Skeletal muscle tissue (tissue), 4 donors: ENCODE results near the gene CELF1. TPM values are rescaled to one million over a fixed set of nuclear protein-coding genes. Genes with fewer than 3 reads are reported as not detected.
A peak's percentile ranks its signal among the peaks of the same experiment; 100 is the strongest.

Source experiments
- H3K27ac ChIP-seq: one replicate; pipeline ENCODE4 v1.7.0; 2013; ENCODE audit warnings: mild to moderate bottlenecking, low read depth, low read length, inconsistent platforms
- H3K27me3 ChIP-seq, 3 donors: one replicate each; pipeline ENCODE4 v1.7.0; 2013; ENCODE audit warnings: low read length in 3 of 3; ENCODE audit not compliant: control insufficient read depth in 3 of 3, insufficient read depth in 3 of 3
- H3K36me3 ChIP-seq, 3 donors: one replicate each; pipeline ENCODE4 v1.7.0; 2013; ENCODE audit warnings: low read length in 3 of 3; ENCODE audit not compliant: control insufficient read depth in 3 of 3, insufficient read depth in 3 of 3
- H3K4me1 ChIP-seq, 3 donors: one replicate each; pipeline ENCODE4 v1.7.0; 2013; ENCODE audit warnings: low read length in 3 of 3, mild to moderate bottlenecking in 3 of 3; ENCODE audit not compliant: control insufficient read depth in 3 of 3, insufficient read depth in 3 of 3
- H3K4me3 ChIP-seq, 3 donors: one replicate each; pipeline ENCODE4 v1.7.0; 2013; ENCODE audit warnings: low read length in 3 of 3
- H3K9ac ChIP-seq, 3 donors: one replicate each; pipeline ENCODE4 v1.7.0; 2013; ENCODE audit warnings: low read length in 3 of 3, mild to moderate bottlenecking in 3 of 3, moderate library complexity in 2 of 3, low read depth in 1 of 3
- H3K9me3 ChIP-seq, 3 donors: one replicate each; pipeline ENCODE4 v1.7.0; 2013; ENCODE audit warnings: low read length in 3 of 3; ENCODE audit not compliant: control insufficient read depth in 3 of 3
- total RNA-seq: library from RNA; depleted of rRNA; stranded (reverse); fragments of >200 nt; gene quantifications from one replicate; pipeline ENCODE4 v1.2.3, GENCODE V29; 2014
- donor health status: Osteomylitis.

The CELF1 gene
- total RNA-seq, 1 donor from 2014 or later: 74.6 TPM

DNA sequence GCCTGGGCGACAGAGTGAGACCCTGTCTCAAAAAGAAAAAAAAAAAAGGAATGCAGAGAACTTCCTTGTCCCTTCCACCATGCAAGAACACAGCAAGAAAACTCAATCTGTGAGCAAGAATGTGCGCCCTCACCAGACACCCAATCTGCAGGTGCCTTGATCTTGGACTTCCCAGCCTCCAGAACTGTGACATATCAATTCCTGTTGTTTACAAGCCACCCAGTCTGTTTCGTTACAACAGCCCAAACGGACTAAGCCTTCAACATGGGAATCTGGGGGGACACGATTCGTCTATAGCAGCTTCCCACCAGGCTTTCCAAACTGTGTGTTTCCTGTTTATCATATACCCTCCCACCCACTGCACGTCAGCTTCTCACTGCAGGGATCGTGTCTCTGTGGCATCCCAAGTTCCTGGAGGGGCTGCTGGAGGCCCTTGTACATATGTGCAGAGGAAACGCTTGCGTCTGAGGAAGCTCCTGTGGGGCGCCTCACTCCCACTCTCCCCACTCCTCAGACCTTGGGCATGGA is 115.7 kb downstream of the CELF1 start:
- no peaks in the 10 kb centered on the region for H3K9me3 ChIP-seq
- H3K4me3 ChIP-seq: no peak overlapping the region
- H3K9ac ChIP-seq: peak overlapping the region in 2 of 3 donors; percentile 50 to 61
- H3K36me3 ChIP-seq: peaks cover 0 to 5% (median 4%) of the 10 kb centered on the region in 3 donors
- peaks cover 12 to 15% (median 14%) of the 10 kb centered on the region in 3 donors for H3K4me1 ChIP-seq
- no peaks in the 10 kb centered on the region for H3K27me3 ChIP-seq
- no peak overlapping the region for H3K27ac ChIP-seq

DNA sequence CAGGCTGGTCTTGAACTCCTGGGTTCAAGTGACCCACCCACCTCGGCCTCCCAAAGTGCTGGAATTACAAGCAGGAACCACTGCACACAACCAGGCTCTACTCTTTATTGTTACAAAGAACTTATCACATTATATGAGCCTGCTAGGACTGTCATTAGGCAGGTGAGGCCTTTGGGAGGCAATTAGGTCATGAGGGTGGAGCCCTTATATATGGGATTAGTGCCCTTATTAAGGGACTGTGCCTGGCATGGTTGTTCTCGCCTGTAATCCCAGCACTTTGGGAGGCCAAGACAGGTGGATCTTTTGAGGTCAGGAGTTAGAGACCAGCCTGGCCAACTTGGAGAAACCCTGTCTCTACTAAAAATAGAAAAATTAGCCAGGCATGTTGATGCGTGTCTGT is 116.2 kb downstream of the CELF1 start:
- Histone ChIP-seq H3K27me3 (no peaks in the 10 kb centered on the region), H3K9ac (no peak overlapping the region), H3K9me3 (no peaks in the 10 kb centered on the region), H3K36me3 (peaks cover 0 to 4% (median 4%) of the 10 kb centered on the region in 3 donors), H3K4me1 (peaks cover 11 to 18% (median 16%) of the 10 kb centered on the region in 3 donors), H3K4me3 (no peak overlapping the region), H3K27ac (no peak overlapping the region)

DNA sequence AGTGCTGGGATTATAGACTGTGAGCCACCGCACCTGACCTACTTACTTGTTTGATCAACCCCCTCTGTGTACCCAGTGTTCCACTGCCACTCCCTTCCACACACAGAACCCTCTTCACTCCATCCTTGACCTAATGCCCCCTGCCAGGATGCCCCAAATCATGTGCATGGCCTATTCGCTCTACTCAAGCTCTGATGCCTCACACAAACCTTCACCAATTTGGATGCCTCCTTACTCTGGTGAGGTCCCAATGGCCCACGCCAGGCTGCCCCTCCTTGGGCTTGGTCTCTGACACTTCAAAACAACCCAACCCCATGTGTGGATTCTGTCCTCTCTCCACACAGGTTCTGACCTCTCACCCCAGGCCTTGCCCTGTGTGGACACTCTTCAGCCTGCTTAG is 117.2 kb downstream of the CELF1 start:
- Histone ChIP-seq H3K9ac (no peak overlapping the region), H3K4me3 (no peak overlapping the region), H3K9me3 (no peaks in the 10 kb centered on the region), H3K36me3 (no peaks in the 10 kb centered on the region), H3K4me1 (peaks cover 11 to 23% (median 20%) of the 10 kb centered on the region in 3 donors), H3K27me3 (no peaks in the 10 kb centered on the region), H3K27ac (no peak overlapping the region)

DNA sequence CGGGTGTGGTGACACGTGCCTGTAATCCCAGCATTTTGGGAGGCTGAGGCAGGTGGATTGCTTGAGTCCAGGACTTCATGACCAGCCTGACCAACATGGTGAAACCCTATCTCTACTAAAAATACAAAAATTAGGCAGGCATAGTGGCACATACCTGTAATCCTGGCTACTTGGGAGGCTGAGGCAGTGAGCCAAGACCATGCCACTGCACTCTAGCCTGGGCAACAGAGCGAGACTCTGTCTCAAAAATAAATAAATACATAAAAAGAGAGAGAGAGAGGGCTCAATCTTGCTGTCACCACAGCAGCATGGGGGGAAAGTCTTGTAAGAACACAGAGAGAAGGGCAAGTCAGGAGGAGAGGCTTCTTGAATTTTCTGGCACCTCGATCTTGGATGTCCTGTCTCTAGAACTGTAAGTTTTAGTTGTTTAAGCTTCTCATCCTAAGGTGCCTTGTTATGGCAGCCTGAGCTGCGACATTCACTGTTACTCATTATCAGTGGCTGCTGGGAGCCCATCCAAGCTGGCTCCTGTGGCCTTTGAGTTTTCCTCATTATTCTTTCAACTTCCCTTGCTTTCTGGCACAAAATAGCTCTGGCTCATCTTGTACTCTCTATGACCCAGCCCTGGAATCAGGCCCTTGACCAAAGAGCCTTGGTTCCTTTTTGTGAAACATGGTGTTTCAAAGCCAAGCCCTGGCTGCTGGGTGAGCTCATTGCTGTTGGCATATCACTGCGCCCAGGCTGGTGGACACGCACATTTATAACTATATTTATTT is 118.7 kb downstream of the CELF1 start:
- Histone ChIP-seq H3K4me1 (peaks cover 11 to 23% (median 20%) of the 10 kb centered on the region in 3 donors), H3K4me3 (no peak overlapping the region), H3K27me3 (no peaks in the 10 kb centered on the region), H3K27ac (no peak overlapping the region), H3K9me3 (no peaks in the 10 kb centered on the region), H3K9ac (no peak overlapping the region), H3K36me3 (no peaks in the 10 kb centered on the region)

DNA sequence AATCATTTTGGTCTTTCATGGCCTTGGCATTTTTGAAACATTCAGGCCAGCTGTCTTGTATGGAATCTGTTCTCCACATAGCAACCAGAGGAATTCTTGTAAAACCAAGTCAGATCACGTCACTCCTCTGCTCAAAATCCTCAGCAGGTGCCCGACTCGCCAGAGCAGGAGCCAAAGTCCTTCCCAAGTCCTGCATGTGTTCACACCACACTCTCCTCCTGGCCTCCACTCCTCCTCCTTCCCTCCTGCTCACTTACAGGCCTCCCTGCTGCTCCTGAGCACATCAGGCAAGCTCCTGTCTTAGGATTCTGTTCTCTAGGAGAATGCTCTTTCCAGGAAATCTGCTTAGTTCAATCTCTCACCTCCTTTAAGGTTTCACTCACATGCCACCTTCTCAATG is 119.8 kb downstream of the CELF1 start:
- no peak overlapping the region for H3K9ac ChIP-seq
- no peaks in the 10 kb centered on the region for H3K27me3 ChIP-seq
- no peak overlapping the region for H3K27ac ChIP-seq
- H3K4me3 ChIP-seq: no peak overlapping the region
- H3K4me1 ChIP-seq: peaks cover 10 to 22% (median 20%) of the 10 kb centered on the region in 3 donors
- H3K9me3 ChIP-seq: no peaks in the 10 kb centered on the region
- no peaks in the 10 kb centered on the region for H3K36me3 ChIP-seq

DNA sequence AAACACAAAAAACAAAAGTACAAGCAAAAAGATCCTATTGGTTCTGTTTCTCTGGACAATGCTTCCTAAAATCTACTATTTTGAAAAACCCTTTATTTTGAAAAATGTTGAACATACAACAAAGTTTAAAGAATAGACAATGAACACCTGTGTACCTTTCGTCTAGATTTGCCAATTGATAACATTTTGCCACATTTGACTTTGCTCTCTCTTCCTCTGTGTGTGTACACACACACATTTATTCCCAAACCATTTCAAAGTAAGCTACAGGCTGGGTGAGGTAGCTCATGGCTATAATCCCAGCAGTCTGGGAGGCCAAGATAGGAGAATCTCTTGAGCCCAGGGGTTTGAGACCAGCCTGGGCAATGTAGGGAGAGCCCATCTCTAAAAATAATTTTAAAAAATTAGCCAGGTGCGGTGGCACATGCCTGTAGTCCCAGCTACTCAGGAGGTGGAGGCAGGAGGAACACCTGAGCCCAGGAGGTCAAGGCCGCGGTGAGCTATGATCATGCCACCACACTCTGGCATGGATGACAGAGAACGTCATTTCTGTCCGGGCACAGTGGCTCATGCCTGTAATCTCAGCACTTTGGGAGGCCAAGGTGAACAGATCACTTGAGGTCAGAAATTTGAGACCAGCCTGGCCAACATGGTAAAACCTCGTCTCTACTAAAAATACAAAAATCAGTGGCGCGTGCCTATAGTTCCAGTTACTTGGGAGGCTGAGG is 121.4 kb downstream of the CELF1 start:
- Histone ChIP-seq H3K27me3 (no peaks in the 10 kb centered on the region), H3K4me1 (peaks cover 0 to 12% (median 12%) of the 10 kb centered on the region in 3 donors), H3K4me3 (no peak overlapping the region), H3K36me3 (no peaks in the 10 kb centered on the region), H3K27ac (no peak overlapping the region), H3K9me3 (no peaks in the 10 kb centered on the region), H3K9ac (no peak overlapping the region)

DNA sequence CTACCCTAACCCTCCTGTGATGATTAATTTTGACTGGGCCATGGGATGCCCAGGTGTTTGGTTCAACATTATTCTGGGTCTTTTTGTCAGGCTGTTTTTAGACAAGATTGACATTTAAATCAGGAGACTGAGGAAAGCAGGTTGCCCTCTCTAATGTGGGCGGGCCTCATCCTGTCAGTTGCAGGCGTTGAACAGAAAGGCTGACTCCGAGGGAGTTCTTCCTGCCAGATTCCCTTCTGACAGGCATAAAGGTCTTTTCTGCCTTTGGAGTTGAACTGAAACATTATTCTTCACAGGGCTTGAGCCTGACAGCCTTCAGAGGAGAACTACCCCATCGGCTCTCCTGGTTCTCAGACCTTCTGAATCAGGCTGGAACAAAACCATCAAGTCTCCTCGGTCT is 122.4 kb downstream of the CELF1 start:
- Histone ChIP-seq H3K4me1 (peaks cover under 1 to 13% (median 13%) of the 10 kb centered on the region in 3 donors), H3K4me3 (no peak overlapping the region), H3K36me3 (no peaks in the 10 kb centered on the region), H3K9me3 (no peaks in the 10 kb centered on the region), H3K9ac (no peak overlapping the region), H3K27ac (no peak overlapping the region), H3K27me3 (no peaks in the 10 kb centered on the region)

DNA sequence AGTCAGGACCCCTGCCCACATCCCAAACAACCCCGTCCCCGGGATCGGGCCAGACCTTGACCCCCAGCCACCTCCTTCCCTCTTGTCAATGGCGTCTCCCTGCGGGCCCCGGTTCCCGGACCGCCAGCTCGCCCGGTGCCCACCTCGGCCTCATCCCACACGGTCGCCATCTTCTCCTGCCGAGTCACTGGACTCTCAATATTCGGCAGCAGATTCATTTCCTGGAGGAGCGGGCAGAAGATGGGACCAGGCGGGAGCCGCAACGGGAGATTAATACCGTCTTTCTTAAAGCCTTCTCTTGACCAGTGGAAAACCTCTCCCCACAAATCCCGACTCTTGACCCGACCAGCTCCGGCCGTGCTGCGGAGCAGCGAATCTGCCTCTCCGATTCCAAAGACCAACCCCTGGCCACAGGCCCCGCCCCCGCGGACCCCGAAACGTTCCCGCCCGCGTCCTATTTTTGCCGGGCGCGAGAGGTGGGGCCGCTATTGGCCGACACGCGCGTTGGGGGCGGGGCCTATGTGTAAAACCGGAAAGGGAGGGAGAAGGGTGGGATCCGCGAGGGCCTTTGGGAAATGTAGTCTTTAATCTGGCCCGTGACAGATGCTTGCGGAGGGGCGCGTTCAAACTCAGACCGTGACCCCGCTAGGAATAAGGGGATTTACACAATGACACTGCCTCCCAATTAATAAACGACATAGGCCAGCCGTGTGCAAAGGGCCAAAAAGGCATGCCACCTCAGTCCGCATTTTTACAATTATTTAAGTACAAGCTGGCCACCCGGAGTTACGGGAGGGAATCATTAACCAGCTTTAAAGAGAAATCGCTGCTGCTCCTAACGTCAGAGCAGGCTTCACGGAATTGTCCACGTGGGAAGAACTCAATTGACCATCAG is 126.6 kb downstream of the CELF1 start, which contains the start of gene PSMC3:
Gene PSMC3 (minus strand): TSS at position 378 of the 895 bp plus-strand sequence. CDS start 160 bp downstream, at position 218.
- Histone ChIP-seq H3K9ac (peak within 1 kb of the TSS; percentile 97 to 99 (median 99)), H3K4me3 (peak within 1 kb of the TSS; percentile 89 to 98 (median 97)), H3K27me3 (no peaks in the 10 kb centered on the region), H3K36me3 (peaks cover 28 to 33% (median 31%) of the 10 kb centered on the region in 3 donors), H3K4me1 (peaks cover 18 to 28% (median 20%) of the 10 kb centered on the region in 3 donors), H3K9me3 (no peaks in the 10 kb centered on the region), H3K27ac (peak within 1 kb of the TSS; percentile 96)

DNA sequence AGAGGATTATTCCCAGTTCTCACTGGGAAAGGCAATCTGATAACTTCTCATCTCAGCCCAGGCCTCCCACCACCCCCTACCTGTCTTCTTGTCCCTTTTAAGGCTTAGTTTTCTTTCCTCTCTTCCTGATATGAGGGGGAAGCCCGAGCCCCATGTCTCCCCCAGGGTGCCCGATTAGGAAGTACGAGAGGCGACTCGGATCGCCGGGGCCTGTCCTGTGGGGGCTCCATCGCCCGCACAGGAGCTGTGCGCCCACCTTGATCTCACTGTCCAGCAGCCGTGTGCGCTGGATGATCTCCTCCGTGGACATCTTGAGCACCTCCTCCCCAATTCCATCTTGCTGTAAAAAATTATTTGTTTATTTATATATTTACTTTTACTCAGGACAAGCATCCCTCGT is 127.3 kb downstream of the CELF1 start:
- Histone ChIP-seq H3K9me3 (no peaks in the 10 kb centered on the region), H3K36me3 (peaks cover 33 to 37% (median 34%) of the 10 kb centered on the region in 3 donors), H3K27ac (peak overlapping the region; percentile 96), H3K9ac (peak overlapping the region; percentile 97 to 99 (median 99)), H3K4me1 (peaks cover 18 to 28% (median 20%) of the 10 kb centered on the region in 3 donors), H3K4me3 (peak overlapping the region; percentile 89 to 98 (median 97)), H3K27me3 (no peaks in the 10 kb centered on the region)
